NCI-H526 treated with DMSO at 0.1 percent for 48 hours (cell line): ENCODE results near the gene TMEM63C.

Source experiments
- DNase-seq: peaks from one replicate; lab custom pipeline; 2025; lab: John Stamatoyannopoulos, UW

TMEM63C gene

GRCh38 chr14:77197988-77198387 lies 16.4 kb downstream of the TMEM63C start:
- no peak for DNase-seq

GRCh38 chr14:77198561-77198960 lies 17.0 kb downstream of the TMEM63C start:
- no peak for DNase-seq

- no peak for DNase-seq
These were observed 18.0 kb downstream of the TMEM63C start for GRCh38 chr14:77199590-77199989.

- DNase-seq, result no peak
These were observed 18.9 kb downstream of the TMEM63C start for GRCh38 chr14:77200406-77200985.

- no peak for DNase-seq
These were observed 20.1 kb downstream of the TMEM63C start for GRCh38 chr14:77201696-77202095.

GRCh38 chr14:77203611-77204458 lies 22.2 kb downstream of the TMEM63C start:
- DNase-seq, result peak; percentile 17

GRCh38 chr14:77204459-77204771 lies 22.8 kb downstream of the TMEM63C start:
- peak; percentile 89 for DNase-seq

GRCh38 chr14:77204907-77205306 lies 23.3 kb downstream of the TMEM63C start:
- DNase-seq, result no peak

GRCh38 chr14:77205566-77205965 lies 24.0 kb downstream of the TMEM63C start:
- no peak for DNase-seq

GRCh38 chr14:77206261-77206824 lies 24.7 kb downstream of the TMEM63C start:
- DNase-seq, result no peak

GRCh38 chr14:77206877-77207389 lies 25.3 kb downstream of the TMEM63C start:
- DNase-seq, result no peak

GRCh38 chr14:77208291-77208978 lies 26.8 kb downstream of the TMEM63C start:
- DNase-seq, result no peak

GRCh38 chr14:77208979-77209318 lies 27.4 kb downstream of the TMEM63C start:
- DNase-seq, result no peak

- DNase-seq, result no peak
These were observed 30.7 kb downstream of the TMEM63C start for GRCh38 chr14:77212097-77212870.

GRCh38 chr14:77212943-77213678 lies 31.5 kb downstream of the TMEM63C start:
- peak; percentile 24 for DNase-seq

- DNase-seq, result no peak
These were observed 32.0 kb downstream of the TMEM63C start for GRCh38 chr14:77213679-77214016.

GRCh38 chr14:77214216-77214615 lies 32.6 kb downstream of the TMEM63C start:
- no peak for DNase-seq

- no peak for DNase-seq
These were observed 36.0 kb downstream of the TMEM63C start for GRCh38 chr14:77217551-77217950.

GRCh38 chr14:77219591-77219990 lies 38.0 kb downstream of the TMEM63C start:
- DNase-seq, result no peak

- DNase-seq, result no peak
These were observed 38.8 kb downstream of the TMEM63C start for GRCh38 chr14:77220246-77221017.
